Large intestine (tissue), 3 donors: Measurements from ENCODE around the gene LZTS2. TPM values are rescaled to one million over a fixed set of nuclear protein-coding genes. Genes with fewer than 3 reads are reported as not detected.

Experiments
- DNase-seq, 2 donors: peaks; one replicate each; pipeline versions ENCODE4 v3.0.0 to v3.0.0-alpha.2; 2013
- H3K27ac ChIP-seq: one replicate; pipeline ENCODE4 v1.5.1; 2013; ENCODE audit warnings: low read length
- H3K27me3 ChIP-seq: 2 replicates; pipeline ENCODE4 v1.6.1; 2013; ENCODE audit warnings: low read length; ENCODE audit not compliant: control insufficient read depth, insufficient read depth
- H3K36me3 ChIP-seq: 2 replicates; pipeline ENCODE4 v1.6.1; 2013; ENCODE audit warnings: low read length; ENCODE audit not compliant: control insufficient read depth, insufficient read depth
- H3K4me1 ChIP-seq: one replicate; pipeline ENCODE4 v1.6.1; 2013; ENCODE audit warnings: low read length; ENCODE audit not compliant: control insufficient read depth, insufficient read depth
- H3K4me3 ChIP-seq: one replicate; pipeline ENCODE4 v1.5.1; 2013; ENCODE audit warnings: low read length
- H3K9me3 ChIP-seq: one replicate; pipeline ENCODE4 v1.6.1; 2013; ENCODE audit warnings: mild to moderate bottlenecking, low read depth, low read length, moderate library complexity; ENCODE audit not compliant: control insufficient read depth
- WGBS: methylation state at CpG from one replicate; pipeline ENCODE4 v1.1.5; 2013; ENCODE audit warnings: low lambda C conversion rate; ENCODE audit not compliant: insufficient coverage; 5-methylcytosine and 5-hydroxymethylcytosine counted together
- polyA plus RNA-seq: library from polyadenylated mRNA; unstranded; fragments of 120-200 nt; gene quantifications from one replicate; pipeline ENCODE4 v1.2.1, GENCODE V29; 2013

The LZTS2 gene
- polyA plus RNA-seq, 1 donor = 56.8 TPM

DNA sequence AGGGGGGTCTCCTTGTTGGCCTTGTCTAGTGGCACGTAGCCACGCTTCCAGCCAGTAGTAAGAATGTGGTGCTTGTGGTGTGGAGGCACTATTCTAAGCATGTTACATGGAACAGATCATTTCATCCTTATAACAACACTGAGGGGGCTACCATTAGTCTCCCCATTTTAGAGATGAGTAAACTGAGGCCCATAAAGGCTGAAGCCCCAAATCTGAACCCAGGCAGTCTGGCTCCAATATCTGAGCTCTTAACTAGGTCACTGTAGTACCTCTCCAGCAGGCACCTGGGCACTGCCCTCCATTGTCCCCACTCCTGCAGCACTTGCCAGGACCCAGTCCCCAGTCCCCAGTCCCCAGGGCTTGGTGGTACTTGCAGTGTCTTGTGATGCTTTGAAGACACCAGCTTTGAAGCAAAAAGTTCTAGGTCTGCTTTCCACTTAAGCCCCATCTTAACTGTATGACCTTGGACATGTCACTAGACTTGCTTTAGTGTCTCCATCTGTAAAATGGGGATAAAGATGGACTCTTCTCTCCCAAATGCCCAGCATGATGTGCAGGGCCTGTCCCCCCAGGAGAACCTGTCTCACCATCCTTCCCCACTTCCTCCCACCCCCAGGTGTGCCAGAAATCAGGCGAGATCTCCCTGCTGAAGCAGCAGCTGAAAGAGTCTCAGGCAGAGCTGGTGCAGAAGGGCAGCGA lies 6.4 kb downstream of the LZTS2 start:
- DNase-seq = no peak
- Histone ChIP-seq H3K4me1 (peaks cover 31% of the 10 kb centered on the region), H3K9me3 (peaks cover 11% of the 10 kb centered on the region), H3K4me3 (no peak overlapping the region), H3K36me3 (peaks cover 56% of the 10 kb centered on the region), H3K27me3 (no peaks in the 10 kb centered on the region), H3K27ac (no peak overlapping the region)
- no CpG with 5 or more reads among the region's 4 CpGs for WGBS

DNA sequence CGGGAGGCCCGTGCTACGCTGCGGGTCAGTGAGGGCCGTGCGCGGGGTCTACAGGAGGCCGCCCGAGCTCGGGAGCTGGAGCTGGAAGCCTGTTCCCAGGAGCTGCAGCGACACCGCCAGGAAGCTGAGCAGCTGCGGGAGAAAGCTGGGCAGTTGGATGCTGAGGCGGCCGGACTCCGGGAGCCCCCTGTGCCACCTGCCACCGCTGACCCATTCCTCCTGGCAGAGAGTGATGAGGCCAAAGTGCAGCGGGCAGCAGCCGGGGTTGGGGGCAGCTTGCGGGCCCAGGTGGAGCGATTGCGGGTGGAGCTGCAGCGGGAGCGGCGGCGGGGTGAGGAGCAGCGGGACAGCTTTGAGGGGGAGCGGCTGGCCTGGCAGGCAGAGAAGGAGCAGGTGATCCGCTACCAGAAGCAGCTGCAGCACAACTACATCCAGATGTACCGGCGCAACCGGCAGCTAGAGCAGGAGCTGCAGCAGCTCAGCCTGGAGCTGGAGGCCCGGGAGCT lies 7.0 kb downstream of the LZTS2 start:
- WGBS = no CpG with 5 or more reads among the region's 33 CpGs
- Histone ChIP-seq H3K4me1 (peaks cover 26% of the 10 kb centered on the region), H3K27me3 (no peaks in the 10 kb centered on the region), H3K27ac (peak overlapping the region; percentile 48), H3K9me3 (peaks cover 11% of the 10 kb centered on the region), H3K36me3 (peaks cover 56% of the 10 kb centered on the region), H3K4me3 (no peak overlapping the region)
- no peak for DNase-seq

DNA sequence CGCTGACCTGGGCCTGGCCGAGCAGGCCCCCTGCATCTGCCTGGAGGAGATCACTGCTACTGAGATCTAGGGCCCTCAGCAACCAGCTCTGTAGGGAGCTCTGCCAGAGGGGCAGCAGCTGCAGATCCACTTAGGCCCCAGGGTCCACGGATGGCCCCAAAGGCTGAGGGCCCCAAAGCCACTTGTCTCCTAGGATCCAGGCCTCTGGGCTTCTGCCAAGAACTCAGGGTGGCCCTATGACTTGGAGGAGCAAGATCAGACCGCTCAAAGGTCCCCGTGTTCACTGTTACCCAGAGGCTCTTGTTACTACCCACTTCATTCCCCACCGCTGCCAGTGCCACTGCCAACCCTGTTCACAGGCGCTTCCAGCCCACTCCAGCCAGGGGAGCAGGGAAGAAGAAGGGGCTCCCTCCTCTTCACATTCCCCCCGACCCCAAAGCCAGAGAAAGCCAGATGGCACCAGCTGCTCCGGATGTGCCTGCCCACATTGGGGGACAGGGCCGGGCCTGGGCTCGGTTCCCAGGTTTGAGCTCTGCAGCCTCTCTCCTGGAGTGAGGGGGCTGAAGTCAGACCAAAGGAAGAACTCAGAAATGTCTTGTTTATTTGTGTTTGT lies 7.6 kb downstream of the LZTS2 start:
- H3K4me1 ChIP-seq = peaks cover 20% of the 10 kb centered on the region
- no peaks in the 10 kb centered on the region for H3K27me3 ChIP-seq
- no peak overlapping the region for H3K4me3 ChIP-seq
- WGBS = no CpG with 5 or more reads among the region's 11 CpGs
- DNase-seq = peak in 1 of 2 donors; percentile 56
- H3K27ac ChIP-seq = peak overlapping the region; percentile 48
- H3K36me3 ChIP-seq = peaks cover 56% of the 10 kb centered on the region
- peaks cover 11% of the 10 kb centered on the region for H3K9me3 ChIP-seq

DNA sequence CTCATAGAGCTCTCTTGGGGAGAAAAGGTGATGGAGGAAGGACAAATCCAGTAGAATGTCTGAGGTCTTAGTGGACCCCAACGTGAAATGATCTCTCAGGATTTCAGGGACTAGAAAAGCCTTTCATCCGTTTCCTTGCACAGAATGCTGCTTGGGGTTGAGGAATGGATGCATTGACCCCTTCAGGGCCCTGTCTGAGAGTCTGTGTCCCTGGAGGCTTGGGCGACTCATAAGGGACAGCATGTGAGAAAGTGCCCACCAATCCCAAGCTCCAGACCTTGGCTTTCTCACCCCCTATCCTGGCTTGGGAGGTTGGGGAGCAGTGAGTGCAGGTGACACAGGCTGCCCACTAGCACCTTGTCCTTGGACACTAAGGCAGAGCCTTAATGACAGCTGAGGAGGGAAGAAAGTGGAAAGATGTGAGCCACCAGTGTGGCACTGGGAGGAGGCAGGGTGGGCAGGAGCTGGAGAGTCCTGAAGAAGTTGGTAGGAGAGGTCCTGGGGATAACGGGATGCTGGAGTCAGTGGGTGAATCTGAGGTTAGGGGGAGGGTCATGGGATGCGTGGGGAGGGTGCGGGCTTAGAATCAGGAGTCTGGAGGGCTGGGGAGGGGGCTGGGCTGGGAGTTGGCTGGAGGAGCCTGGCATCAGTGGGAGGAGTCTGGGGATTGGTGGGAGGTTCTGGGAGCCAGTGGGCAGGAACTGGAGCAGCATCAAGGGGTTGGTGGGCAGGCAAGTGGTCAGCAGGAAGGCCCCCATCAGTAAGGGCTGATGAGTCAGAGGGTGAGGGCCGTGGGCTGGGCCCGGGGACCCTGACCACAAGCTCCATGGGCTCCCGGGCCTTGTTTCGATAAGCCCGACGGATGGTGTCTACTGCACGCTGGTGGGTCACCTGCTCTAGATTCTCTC lies 8.6 kb downstream of the LZTS2 start:
- Histone ChIP-seq H3K27ac (no peak overlapping the region), H3K9me3 (peaks cover 11% of the 10 kb centered on the region), H3K4me1 (peaks cover 28% of the 10 kb centered on the region), H3K27me3 (no peaks in the 10 kb centered on the region), H3K4me3 (no peak overlapping the region), H3K36me3 (peaks cover 48% of the 10 kb centered on the region)
- WGBS = no CpG with 5 or more reads among the region's 13 CpGs
- DNase-seq = no peak

- peaks cover 9% of the 10 kb centered on the region for H3K9me3 ChIP-seq
- H3K27ac ChIP-seq = no peak overlapping the region
- H3K4me3 ChIP-seq = no peak overlapping the region
- no CpG with 5 or more reads among the region's 6 CpGs for WGBS
- H3K4me1 ChIP-seq = peaks cover 32% of the 10 kb centered on the region
- no peaks in the 10 kb centered on the region for H3K27me3 ChIP-seq
- peaks cover 41% of the 10 kb centered on the region for H3K36me3 ChIP-seq
- DNase-seq = peak in 1 of 2 donors; percentile 58
Observed at GRCh38 chr10:101008823-101009423, 9.3 kb downstream of the LZTS2 start.

DNA sequence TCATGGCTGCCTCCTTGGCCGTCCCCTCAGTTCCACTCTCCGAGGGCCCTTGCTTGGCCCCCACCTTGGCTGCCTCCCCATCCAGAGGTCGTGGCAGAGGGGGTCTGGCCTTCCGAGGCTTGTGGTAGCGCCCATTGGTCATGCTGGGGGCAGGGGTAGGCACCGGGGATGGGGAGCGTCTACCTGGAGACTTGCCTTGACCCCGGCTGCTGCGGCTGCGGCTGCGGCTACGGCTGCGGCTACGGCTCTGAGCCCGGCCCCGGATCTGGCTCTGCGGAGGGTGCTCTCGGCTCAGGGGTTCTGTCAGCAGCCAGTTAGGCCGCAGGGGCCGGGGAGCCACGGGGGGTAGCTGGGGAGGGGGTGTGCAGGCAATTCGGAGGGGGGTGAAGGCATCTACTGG lies 10.7 kb downstream of the LZTS2 start:
- DNase-seq = no peak
- H3K9me3 ChIP-seq = peaks cover 7% of the 10 kb centered on the region
- H3K36me3 ChIP-seq = peaks cover 29% of the 10 kb centered on the region
- no peak overlapping the region for H3K27ac ChIP-seq
- H3K4me3 ChIP-seq = no peak overlapping the region
- peaks cover 41% of the 10 kb centered on the region for H3K4me1 ChIP-seq
- H3K27me3 ChIP-seq = no peaks in the 10 kb centered on the region
- WGBS = no CpG with 5 or more reads among the region's 22 CpGs

DNA sequence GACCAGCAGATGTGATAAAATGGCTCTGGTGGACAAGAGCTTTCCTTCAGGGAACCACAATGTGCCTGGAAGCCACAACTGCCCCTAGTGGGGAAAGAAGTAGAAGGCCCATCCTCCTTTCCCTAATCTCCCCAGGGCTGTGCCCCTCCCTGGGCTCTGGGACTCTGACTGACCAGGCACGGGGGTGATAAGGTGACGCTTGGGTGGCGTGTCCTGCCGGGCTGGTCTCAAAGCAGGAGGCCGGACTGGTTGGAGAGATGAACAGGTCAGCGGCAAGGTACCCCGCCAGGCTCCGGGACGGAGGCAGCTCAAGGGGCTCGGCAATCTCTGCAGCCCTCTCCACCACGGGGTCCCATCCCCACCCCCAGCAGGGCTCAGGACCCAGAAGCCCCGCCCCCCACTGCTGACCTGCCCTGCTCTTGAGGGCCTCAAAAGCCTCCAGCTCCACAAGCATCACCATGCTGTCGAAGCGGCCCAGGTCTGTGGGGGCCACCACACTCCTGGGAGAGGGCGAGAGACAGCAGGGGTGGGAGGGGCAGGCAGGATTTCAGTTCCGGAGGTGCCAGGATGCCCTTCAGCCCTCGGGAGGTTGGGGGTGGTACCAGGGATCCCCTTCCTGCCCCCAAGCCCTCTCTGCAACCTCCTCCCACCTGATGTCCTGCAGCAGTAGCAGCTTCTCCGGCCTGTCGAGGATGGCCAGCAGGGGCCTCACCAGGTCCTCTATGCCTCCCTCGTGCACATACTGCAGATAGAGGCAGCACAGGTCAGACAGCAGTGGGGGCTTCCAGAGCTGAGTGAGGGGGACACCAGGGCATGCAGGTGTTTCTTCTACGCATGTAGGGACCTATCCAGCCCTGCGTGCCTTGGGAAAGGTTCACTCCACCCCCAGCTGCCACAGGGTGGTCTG lies 12.2 kb downstream of the LZTS2 start:
- Histone ChIP-seq H3K27me3 (no peaks in the 10 kb centered on the region), H3K36me3 (peaks cover 17% of the 10 kb centered on the region), H3K4me1 (peaks cover 35% of the 10 kb centered on the region), H3K27ac (no peak overlapping the region), H3K9me3 (peaks cover 3% of the 10 kb centered on the region), H3K4me3 (no peak overlapping the region)
- no CpG with 5 or more reads among the region's 22 CpGs for WGBS
- DNase-seq = peak in 1 of 2 donors; percentile 20

DNA sequence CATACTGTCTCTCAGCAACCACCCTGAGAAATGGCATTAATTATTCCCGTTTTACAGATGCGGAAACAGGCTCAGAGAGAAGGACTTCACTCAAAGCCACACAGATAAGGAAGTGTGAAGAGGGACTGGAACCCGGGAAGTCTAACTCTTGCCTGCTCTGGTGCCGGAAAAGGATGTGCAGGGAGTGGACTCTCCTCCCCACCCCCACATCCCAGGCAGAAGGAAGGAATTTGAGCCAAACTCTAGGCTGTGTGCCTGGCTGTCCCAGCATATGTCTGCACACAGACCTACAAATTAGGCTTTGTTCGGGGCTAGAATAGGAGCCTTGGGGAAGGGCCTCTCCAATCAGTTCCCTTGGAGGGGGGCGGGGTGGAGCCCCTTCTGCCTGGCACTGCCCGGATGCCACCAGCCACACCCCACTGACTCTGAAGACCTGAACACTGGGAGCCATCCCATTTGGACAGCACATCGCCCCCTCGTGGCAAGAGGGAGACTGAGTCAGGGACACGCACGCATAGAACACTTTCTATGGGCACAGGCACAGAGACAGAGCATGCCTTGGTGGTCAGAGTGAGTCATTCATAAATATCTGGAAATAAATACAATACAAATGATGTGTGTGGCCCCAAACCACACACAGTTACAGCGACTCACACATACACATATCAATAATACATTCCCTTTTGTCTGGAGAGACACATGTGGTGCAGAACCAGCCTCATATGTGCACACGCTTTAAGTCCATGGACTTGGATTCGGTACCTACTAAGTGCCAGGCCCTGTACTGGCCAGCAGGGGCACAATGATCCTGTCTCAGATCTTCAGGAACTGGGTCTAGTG lies 13.1 kb downstream of the LZTS2 start:
- no peaks in the 10 kb centered on the region for H3K27me3 ChIP-seq
- H3K27ac ChIP-seq = no peak overlapping the region
- no CpG with 5 or more reads among the region's 14 CpGs for WGBS
- peak; percentile 74 to 81 for DNase-seq
- peaks cover 29% of the 10 kb centered on the region for H3K4me1 ChIP-seq
- no peaks in the 10 kb centered on the region for H3K9me3 ChIP-seq
- H3K4me3 ChIP-seq = no peak overlapping the region
- H3K36me3 ChIP-seq = peaks cover 8% of the 10 kb centered on the region

DNA sequence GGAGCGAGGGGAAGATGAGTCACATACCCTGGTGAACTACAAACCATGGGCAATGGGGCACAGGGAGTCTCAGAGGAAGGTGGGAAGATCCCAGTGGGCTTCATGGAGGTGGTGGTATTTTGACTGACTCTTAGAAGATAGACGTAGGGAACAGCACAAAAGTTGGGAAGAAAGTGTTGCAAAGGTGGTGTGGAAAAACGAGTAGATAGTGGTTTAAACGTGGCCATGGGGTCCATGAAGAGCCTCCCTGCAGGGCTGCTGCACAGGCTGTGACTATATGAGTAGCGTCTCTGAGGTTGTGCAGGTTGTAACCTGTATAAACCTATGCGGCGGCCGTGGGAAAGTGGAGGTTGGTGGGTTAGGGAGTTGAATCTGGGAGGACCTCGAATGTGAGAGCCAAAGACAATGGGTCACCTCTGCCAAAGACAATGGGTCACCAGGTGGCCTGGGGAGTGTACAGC lies 13.8 kb downstream of the LZTS2 start:
- DNase-seq = no peak
- Histone ChIP-seq H3K4me1 (peaks cover 29% of the 10 kb centered on the region), H3K9me3 (no peaks in the 10 kb centered on the region), H3K27me3 (peaks cover under 1% of the 10 kb centered on the region), H3K4me3 (no peak overlapping the region), H3K36me3 (peaks cover 3% of the 10 kb centered on the region), H3K27ac (no peak overlapping the region)
- WGBS = no CpG with 5 or more reads among the region's 9 CpGs
